ENCODE results near the gene TMEM17. TPM values are rescaled to one million over a fixed set of nuclear protein-coding genes. Genes with fewer than 3 reads are reported as not detected.

TMEM17 gene
- total RNA-seq, 4 donors from 2014 or later: 1.0 to 3.1 TPM; not detected in 2

DNA sequence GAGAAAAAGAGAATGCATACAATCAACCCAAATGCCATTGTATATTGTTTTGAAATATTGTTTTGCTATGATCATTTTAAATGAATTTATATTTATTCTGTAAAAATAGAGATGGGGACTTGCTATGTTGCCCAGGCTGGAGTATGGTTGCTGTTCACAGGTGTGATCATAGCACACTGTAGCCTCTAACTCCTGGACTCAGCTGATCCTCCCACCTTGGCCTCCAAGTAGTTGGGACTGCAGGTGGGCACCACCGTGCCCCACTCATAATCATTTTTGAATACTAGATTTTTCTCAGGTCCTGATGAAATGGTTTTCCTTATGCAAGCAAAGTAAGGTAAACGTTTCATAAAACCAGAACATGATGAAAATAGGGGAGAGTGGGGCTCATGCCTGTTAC lies 46.3 kb downstream of the TMEM17 start:
- intact Hi-C loops (cut with DNase I; ENCODE audit: low total_unique reads): loop anchor here (5.0 kb wide), 1 partner anchor 318 kb away; no protein-coding TSS in a partner anchor
- Histone ChIP-seq H3K27ac (no peak overlapping the region), H3K27me3 (no peaks in the 10 kb centered on the region), H3K36me3 (no peaks in the 10 kb centered on the region), H3K9me3 (no peaks in the 10 kb centered on the region), H3K4me1 (no peaks in the 10 kb centered on the region), H3K4me3 (no peak overlapping the region)
- TF ChIP-seq, protein P1, sequence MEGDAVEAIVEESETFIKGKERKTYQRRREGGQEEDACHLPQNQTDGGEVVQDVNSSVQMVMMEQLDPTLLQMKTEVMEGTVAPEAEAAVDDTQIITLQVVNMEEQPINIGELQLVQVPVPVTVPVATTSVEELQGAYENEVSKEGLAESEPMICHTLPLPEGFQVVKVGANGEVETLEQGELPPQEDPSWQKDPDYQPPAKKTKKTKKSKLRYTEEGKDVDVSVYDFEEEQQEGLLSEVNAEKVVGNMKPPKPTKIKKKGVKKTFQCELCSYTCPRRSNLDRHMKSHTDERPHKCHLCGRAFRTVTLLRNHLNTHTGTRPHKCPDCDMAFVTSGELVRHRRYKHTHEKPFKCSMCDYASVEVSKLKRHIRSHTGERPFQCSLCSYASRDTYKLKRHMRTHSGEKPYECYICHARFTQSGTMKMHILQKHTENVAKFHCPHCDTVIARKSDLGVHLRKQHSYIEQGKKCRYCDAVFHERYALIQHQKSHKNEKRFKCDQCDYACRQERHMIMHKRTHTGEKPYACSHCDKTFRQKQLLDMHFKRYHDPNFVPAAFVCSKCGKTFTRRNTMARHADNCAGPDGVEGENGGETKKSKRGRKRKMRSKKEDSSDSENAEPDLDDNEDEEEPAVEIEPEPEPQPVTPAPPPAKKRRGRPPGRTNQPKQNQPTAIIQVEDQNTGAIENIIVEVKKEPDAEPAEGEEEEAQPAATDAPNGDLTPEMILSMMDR (IDR thresholded peaks at IDR 0.05): no peak
- no peak for TF ChIP-seq POLR2A (IDR thresholded peaks at IDR 0.05)
- no peak for DNase-seq

DNA sequence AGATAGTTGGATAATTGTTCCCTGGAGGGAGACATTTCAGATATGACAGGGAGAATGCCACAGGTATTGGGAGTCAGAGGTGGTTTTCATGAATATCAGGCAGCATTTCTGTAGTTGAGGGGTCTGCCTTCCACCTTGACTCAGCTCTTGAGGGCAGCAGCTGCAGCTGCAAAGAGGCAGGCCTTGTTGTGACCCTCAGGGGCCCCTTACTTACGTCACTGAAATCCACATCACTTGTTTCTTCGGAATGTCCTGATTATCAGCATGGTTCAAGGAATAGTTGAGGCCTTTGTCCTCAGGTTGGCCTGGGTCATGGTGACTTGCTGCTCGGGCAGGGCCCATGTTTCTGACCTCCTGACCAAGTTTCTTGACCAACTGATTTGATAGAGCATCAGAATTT lies 46.9 kb downstream of the TMEM17 start:
- Histone ChIP-seq H3K27me3 (no peaks in the 10 kb centered on the region), H3K27ac (no peak overlapping the region), H3K9me3 (no peaks in the 10 kb centered on the region), H3K4me1 (no peaks in the 10 kb centered on the region), H3K36me3 (no peaks in the 10 kb centered on the region), H3K4me3 (no peak overlapping the region)
- TF ChIP-seq, protein P1 (IDR thresholded peaks at IDR 0.05): no peak
- no peak for TF ChIP-seq POLR2A (IDR thresholded peaks at IDR 0.05)
- DNase-seq: no peak
- intact Hi-C loops (cut with DNase I; ENCODE audit: low total_unique reads): loop anchor here (5.0 kb wide), 1 partner anchor 318 kb away; no protein-coding TSS in a partner anchor

DNA sequence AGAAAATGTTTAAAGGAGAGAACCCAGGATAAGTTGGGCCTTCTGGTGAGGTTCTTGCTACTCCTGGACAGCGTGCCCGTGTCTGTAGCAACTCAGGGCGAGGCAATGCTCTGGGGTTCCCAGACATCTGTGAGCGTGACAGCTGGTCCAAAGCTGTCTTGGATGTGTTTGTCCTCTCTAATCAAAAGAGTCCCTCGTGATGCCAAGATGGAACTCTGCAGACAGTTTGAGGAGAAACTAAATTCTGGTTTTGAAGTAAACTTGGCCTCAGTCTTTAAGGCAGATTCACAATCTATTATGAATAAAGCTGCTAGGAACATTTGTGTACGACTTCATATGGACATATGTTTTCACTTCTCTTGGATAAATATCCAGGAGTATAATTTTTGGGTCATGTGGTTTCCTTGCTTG lies 47.3 kb downstream of the TMEM17 start:
- Histone ChIP-seq H3K4me1 (no peaks in the 10 kb centered on the region), H3K9me3 (no peaks in the 10 kb centered on the region), H3K27me3 (no peaks in the 10 kb centered on the region), H3K36me3 (no peaks in the 10 kb centered on the region), H3K4me3 (no peak overlapping the region), H3K27ac (no peak overlapping the region)
- DNase-seq: peak in 1 of 2 donors; percentile 43
- TF ChIP-seq, protein P1 (IDR thresholded peaks at IDR 0.05): no peak
- no peak for TF ChIP-seq POLR2A (IDR thresholded peaks at IDR 0.05)
- intact Hi-C loops (cut with DNase I; ENCODE audit: low total_unique reads): loop anchor here (5.0 kb wide), 1 partner anchor 319 kb away; no protein-coding TSS in a partner anchor

DNA sequence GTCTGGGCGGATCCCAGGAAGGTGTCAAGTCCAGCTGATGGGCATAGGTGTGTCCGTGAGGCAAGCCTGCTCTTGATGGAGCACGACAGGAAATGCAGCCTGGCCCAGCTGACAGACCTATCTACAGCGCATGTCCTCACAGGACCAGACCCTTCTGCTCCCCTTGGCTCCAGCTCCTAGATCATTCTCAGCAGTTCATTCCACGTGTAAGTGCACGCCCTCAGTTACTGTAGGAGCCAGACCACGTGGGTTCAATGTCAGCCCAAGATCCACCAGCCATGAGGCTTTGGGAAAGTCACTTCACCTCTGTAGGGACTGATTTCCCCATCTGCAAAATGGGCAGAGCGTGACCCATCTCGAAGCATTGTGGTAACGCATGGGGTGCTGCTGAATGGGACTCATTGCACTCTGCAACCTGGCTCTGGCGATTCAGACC lies 47.8 kb downstream of the TMEM17 start:
- H3K36me3 ChIP-seq: no peaks in the 10 kb centered on the region
- H3K27me3 ChIP-seq: no peaks in the 10 kb centered on the region
- H3K4me1 ChIP-seq: no peaks in the 10 kb centered on the region
- no peak for DNase-seq
- H3K9me3 ChIP-seq: no peaks in the 10 kb centered on the region
- intact Hi-C loops (cut with DNase I; ENCODE audit: low total_unique reads): loop anchor here (5.0 kb wide), 1 partner anchor 319 kb away; no protein-coding TSS in a partner anchor
- TF ChIP-seq POLR2A (IDR thresholded peaks at IDR 0.05): no peak
- TF ChIP-seq, protein P1 (IDR thresholded peaks at IDR 0.05): no peak
- H3K4me3 ChIP-seq: no peak overlapping the region
- no peak overlapping the region for H3K27ac ChIP-seq

DNA sequence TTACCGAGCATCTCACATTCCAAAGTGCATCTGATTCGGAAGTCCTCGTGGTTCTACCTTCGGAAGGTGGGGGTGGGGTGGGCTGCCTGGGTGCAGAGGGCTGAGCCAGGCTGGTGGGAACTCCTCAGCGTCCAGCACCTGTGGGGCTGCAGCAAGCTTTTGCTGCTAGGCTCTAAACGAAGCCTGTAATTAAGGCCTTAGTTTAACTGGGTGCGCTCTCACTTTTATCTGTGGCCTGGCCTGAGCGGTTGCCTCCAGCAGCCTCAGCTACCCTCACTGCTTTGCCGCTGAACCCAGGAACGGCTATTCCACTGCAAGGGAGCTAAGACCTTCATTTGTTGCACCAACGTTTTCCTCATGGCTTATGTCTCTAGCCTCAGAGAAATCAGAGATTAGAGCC lies 48.4 kb downstream of the TMEM17 start:
- intact Hi-C loops (cut with DNase I; ENCODE audit: low total_unique reads): loop anchor here (5.0 kb wide), 1 partner anchor 320 kb away; no protein-coding TSS in a partner anchor
- Histone ChIP-seq H3K4me3 (peak overlapping the region; percentile 52 to 61), H3K36me3 (no peaks in the 10 kb centered on the region), H3K27ac (peak overlapping the region; percentile 82 to 85), H3K27me3 (no peaks in the 10 kb centered on the region), H3K4me1 (no peaks in the 10 kb centered on the region), H3K9me3 (no peaks in the 10 kb centered on the region)
- no peak for TF ChIP-seq POLR2A (IDR thresholded peaks at IDR 0.05)
- TF ChIP-seq, protein P1 (IDR thresholded peaks at IDR 0.05): peak in 1 of 4 experiments; percentile 9
- no peak for DNase-seq
